GM12874 (cell line): Measurements from ENCODE around the gene NPM1.

Experiments used
- CTCF ChIP-seq: IDR thresholded peaks from 2 replicates; pipeline ENCODE4 v1.5.1; 2011; ENCODE audit warnings: low read depth, mild to moderate bottlenecking, control low read depth, low read length, moderate library complexity; ENCODE audit not compliant: insufficient read depth

NPM1 gene

GRCh38 chr5:171427318-171428167, 39.9 kb downstream of the NPM1 start:
- TF ChIP-seq CTCF: no peak

- TF ChIP-seq CTCF: no peak
Observed at GRCh38 chr5:171428168-171428696, 40.6 kb downstream of the NPM1 start.

GRCh38 chr5:171428809-171429542, 41.3 kb downstream of the NPM1 start:
- TF ChIP-seq CTCF: no peak

- TF ChIP-seq CTCF: no peak
Observed at GRCh38 chr5:171429543-171429910, 41.9 kb downstream of the NPM1 start.

- no peak for TF ChIP-seq CTCF
Observed at GRCh38 chr5:171431251-171431777, 43.7 kb downstream of the NPM1 start.

GRCh38 chr5:171432076-171432475, 44.4 kb downstream of the NPM1 start:
- TF ChIP-seq CTCF: no peak
